Ovary (tissue), 9 donors: ENCODE data around the gene CITED4. TPM values are rescaled to one million over a fixed set of nuclear protein-coding genes. Genes with fewer than 3 reads are reported as not detected.

Source experiments
- DNase-seq, 5 donors: peaks; one replicate each; pipeline ENCODE4 v3.0.0-alpha.2; 2019 to 2020
- H3K27ac ChIP-seq, 2 donors: fragments of 200-600 bp; one replicate each; pipeline versions ENCODE4 v1.5.1 to v1.8.0; 2019 to 2022
- H3K27me3 ChIP-seq: fragments of 200-600 bp; one replicate; pipeline ENCODE4 v1.8.0; 2022
- H3K36me3 ChIP-seq: fragments of 200-600 bp; sonication (generic); one replicate; pipeline ENCODE4 v1.5.1; 2019
- H3K4me1 ChIP-seq: one replicate; pipeline ENCODE4 v1.8.1; 2013; ENCODE audit warnings: mild to moderate bottlenecking, moderate library complexity; ENCODE audit not compliant: insufficient read depth
- H3K4me3 ChIP-seq: fragments of 200-600 bp; sonication (generic); one replicate; pipeline ENCODE4 v1.5.1; 2017
- H3K9me3 ChIP-seq, 2 donors: fragments of 200-600 bp in 1 of 2; sonication (generic) in 1 of 2; one replicate each; pipeline versions ENCODE4 v1.5.1 to v1.8.1; 2013 to 2019; ENCODE audit warnings: mild to moderate bottlenecking in 1 of 2, moderate library complexity in 1 of 2
- CTCF ChIP-seq, 3 donors: fragments of 450-650 bp in 2 of 3; fragments of 200-600 bp in 1 of 3; IDR thresholded peaks; one replicate each; pipeline versions ENCODE4 v1.5.1 to v1.8.0; 2016 to 2022; ENCODE audit warnings: antibody characterized with exemption in 3 of 3, mild to moderate bottlenecking in 1 of 3
- EP300 ChIP-seq: sonication (generic); formaldehyde crosslinking; IDR thresholded peaks from one replicate; pipeline ENCODE4 v1.6.1; 2017; ENCODE audit warnings: antibody characterized with exemption
- POLR2A ChIP-seq: fragments of 450-650 bp; IDR thresholded peaks from one replicate; pipeline ENCODE4 v1.6.1; 2017; ENCODE audit warnings: antibody characterized with exemption, mild to moderate bottlenecking, moderate library complexity
- WGBS, 3 donors: extraction: QIAGEN DNeasy Blood & Tissue Kit in 1 of 3; methylation state at CpG; one replicate each; pipeline versions ENCODE4 v1.1.5 to v1.1.7; 2013 to 2017; 5-methylcytosine and 5-hydroxymethylcytosine counted together
- intact Hi-C, 4 donors: fragments of 100-400 bp; cut with DNase I; formaldehyde crosslinking; loops; one replicate each; pipeline versions ENCODE4 v1.11.0 to v1.15.1; 2022 to 2023
- polyA plus RNA-seq, 2 donors: library from polyadenylated mRNA; stranded (reverse); fragments of 200-250 nt in 1 of 2; fragments of 350-450 nt in 1 of 2; fragmentation: Illumina TruSeq in 1 of 2; extraction: RNeasy Lipid Tissue Mini Kit (QIAGEN cat#74804) in 1 of 2; gene quantifications; one replicate each; pipeline ENCODE4 v1.2.3, GENCODE V29; 2013 to 2014
- total RNA-seq, 7 donors: library from RNA; depleted of rRNA in 2 of 7; stranded (reverse); fragments of >200 nt in 2 of 7; fragmentation: NEBNext Ultra II Directional in 3 of 7; extraction: Animal tissue kit (Norgen Biotek cat#: 25700) in 3 of 7; gene quantifications; one replicate each; pipeline versions ENCODE4 v1.1.0 to v1.2.4, GENCODE V29; 2016 to 2023
- donor health status: DM: no; HTN: no; CAD: no; lungs with moderate emphysema.
- donor health status: DM: no; HTN: no; CAD: no.
- donor health status: Bipolar disorder and iron deficiency.
- donor health status: DM: yes; HTN: yes; CAD: no.
- donor health status: DM: no; HTN: no; CAD: no.
- donor health status: DM: yes; HTN: yes; CAD: no.

The CITED4 gene
- total and polyA plus RNA-seq, 9 donors = 0.75 to 149 (median 24.2) TPM

- no peak for DNase-seq
- no peak overlapping the region for H3K4me3 ChIP-seq
- TF ChIP-seq CTCF (IDR thresholded peaks at IDR 0.05) (no peak), EP300 (no peak), POLR2A (no peak)
- H3K27me3 ChIP-seq = no peaks in the 10 kb centered on the region
- H3K4me1 ChIP-seq = no peaks in the 10 kb centered on the region
- intact Hi-C loops = no loop called here
- no peaks in the 10 kb centered on the region for H3K9me3 ChIP-seq
- no peaks in the 10 kb centered on the region for H3K36me3 ChIP-seq
- 88 to 95% (median 88%) methylated on average over 4 of the region's 4 CpGs for WGBS, 3 donors
- no peak overlapping the region for H3K27ac ChIP-seq
Observed at GRCh38 chr1:40907899-40908298, 45.7 kb upstream of the CITED4 start.

GRCh38 chr1:40906781-40907400 lies 44.7 kb upstream of the CITED4 start:
- DNase-seq = no peak
- whole genome bisulfite sequencing, 3 donors = 90 to 95% (median 93%) methylated on average over 3 of the region's 3 CpGs
- no peaks in the 10 kb centered on the region for H3K9me3 ChIP-seq
- H3K36me3 ChIP-seq = no peaks in the 10 kb centered on the region
- H3K4me3 ChIP-seq = no peak overlapping the region
- no peaks in the 10 kb centered on the region for H3K27me3 ChIP-seq
- no peaks in the 10 kb centered on the region for H3K4me1 ChIP-seq
- TF ChIP-seq POLR2A = no peak
- TF ChIP-seq CTCF (IDR thresholded peaks at IDR 0.05) = no peak
- TF ChIP-seq EP300 = no peak
- intact Hi-C loops = no loop called here
- H3K27ac ChIP-seq = no peak overlapping the region

- 55 to 70% (median 60%) methylated on average over 4 of the region's 4 CpGs for WGBS, 3 donors
- TF ChIP-seq POLR2A (no peak), EP300 (no peak), CTCF (IDR thresholded peaks at IDR 0.05) (no peak)
- Histone ChIP-seq H3K9me3 (no peaks in the 10 kb centered on the region), H3K4me1 (no peaks in the 10 kb centered on the region), H3K36me3 (no peaks in the 10 kb centered on the region), H3K27me3 (no peaks in the 10 kb centered on the region), H3K27ac (no peak overlapping the region), H3K4me3 (no peak overlapping the region)
- no peak for DNase-seq
- intact Hi-C loops = no loop called here
Observed at GRCh38 chr1:40905061-40905460, 42.9 kb upstream of the CITED4 start.

DNA sequence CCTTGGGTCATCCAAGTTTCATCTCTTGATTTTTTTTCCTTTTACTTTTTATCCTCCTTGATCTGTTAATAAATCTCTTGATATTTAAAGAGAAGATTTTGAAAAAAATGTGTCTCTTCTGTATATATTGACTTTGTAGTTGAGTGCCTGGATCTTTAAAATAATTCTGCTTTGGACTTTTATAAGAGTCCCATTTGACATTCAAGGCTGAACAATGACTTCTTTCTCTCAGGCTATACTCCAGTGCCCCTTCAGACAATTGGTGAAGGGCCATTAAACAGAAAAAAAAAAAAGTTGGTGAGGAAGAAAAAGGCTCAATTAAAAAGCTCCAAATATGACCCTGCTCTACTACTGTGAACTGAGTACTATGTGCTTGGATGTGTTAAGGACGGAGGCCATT lies 40.9 kb upstream of the CITED4 start:
- no peaks in the 10 kb centered on the region for H3K27me3 ChIP-seq
- no peak overlapping the region for H3K27ac ChIP-seq
- TF ChIP-seq CTCF (IDR thresholded peaks at IDR 0.05) (no peak), EP300 (no peak), POLR2A (no peak)
- H3K4me1 ChIP-seq = no peaks in the 10 kb centered on the region
- H3K9me3 ChIP-seq = no peaks in the 10 kb centered on the region
- WGBS, 3 donors = 94 to 100% (median 95%) methylated on average over 1 of the region's 1 CpG
- no peak for DNase-seq
- no peaks in the 10 kb centered on the region for H3K36me3 ChIP-seq
- no peak overlapping the region for H3K4me3 ChIP-seq
- intact Hi-C loops = no loop called here
